ENCODE results near the gene USP44. TPM values are rescaled to one million over a fixed set of nuclear protein-coding genes. Genes with fewer than 3 reads are reported as not detected.

The USP44 gene
- total and polyA plus RNA-seq, 2 donors (not counting 3 experiments of a cell fraction or from before 2014, with no cell fraction given): 0.91 to 3.1 TPM

GRCh38 chr12:95509300-95509699 is 42.0 kb downstream of the USP44 start:
- Histone ChIP-seq H3K4me3 (replicated peaks in 1 of 3; ENCODE audit: insufficient read depth in 1 of 3, low read depth in 1 of 3, low read length in 3 of 3) (no peak overlapping the region), H3K9ac (replicated peaks; ENCODE audit: extremely low read depth, insufficient read depth, low read length) (no peak overlapping the region), H3K9me1 (replicated peaks; ENCODE audit: control insufficient read depth, extremely low read depth, insufficient read depth, low read length) (no peaks in the 10 kb centered on the region), H4K20me1 (replicated peaks; ENCODE audit: control insufficient read depth, extremely low read depth, insufficient read depth, low read length) (no peaks in the 10 kb centered on the region), H3K4me2 (ENCODE audit: insufficient read depth, low read length) (no peak overlapping the region), H3K27ac (ENCODE audit: insufficient read depth, low read depth, low read length) (no peak overlapping the region), H3K79me2 (ENCODE audit: control insufficient read depth, insufficient read depth, low read length) (no peaks in the 10 kb centered on the region), H3K36me3 (ENCODE audit: control insufficient read depth in 2 of 2, extremely low read depth in 1 of 2, insufficient read depth in 2 of 2, low read length in 2 of 2) (peaks cover 9 to 34% of the 10 kb centered on the region in 2 experiments), H3K27me3 (ENCODE audit: control insufficient read depth in 2 of 2, insufficient read depth in 2 of 2, low read length in 2 of 2) (no peaks in the 10 kb centered on the region), H3K4me1 (ENCODE audit: control insufficient read depth, extremely low read depth, insufficient read depth, low read length) (no peaks in the 10 kb centered on the region), H3K9me3 (replicated peaks; ENCODE audit: control insufficient read depth, insufficient read depth, low read length) (no peaks in the 10 kb centered on the region), H2AFZ (ENCODE audit: low read depth, low read length) (no peak overlapping the region)
- TF ChIP-seq MAX (IDR thresholded peaks at IDR 0.05; ENCODE audit: insufficient read depth, insufficient read length): no peak
- TF ChIP-seq CTCF (IDR thresholded peaks at IDR 0.05; ENCODE audit: extremely low read depth in 1 of 2, insufficient read depth in 1 of 2, low read depth in 1 of 2, low read length in 2 of 2): no peak
- no peak for TF ChIP-seq EZH2 (IDR thresholded peaks at IDR 0.05; ENCODE audit: borderline replicate concordance, low read depth, low read length, severe bottlenecking)
- TF ChIP-seq GATA2 (IDR thresholded peaks at IDR 0.05; ENCODE audit: insufficient read depth, insufficient read length, low read depth, low read length): no peak
- no peak for TF ChIP-seq JUN (IDR thresholded peaks at IDR 0.05; ENCODE audit: borderline replicate concordance, insufficient read depth, insufficient read length, low read depth)
- no peak for TF ChIP-seq FOS (IDR thresholded peaks at IDR 0.05; ENCODE audit: borderline replicate concordance, insufficient read depth, low read length)
- TF ChIP-seq MYC (IDR thresholded peaks at IDR 0.05; ENCODE audit: low read depth, low read length): no peak
- CTCF ChIA-PET: interaction anchor here (0.6 to 2.7 kb wide), 3 partner anchors 9 to 819 kb away, joined by 3 to 10 read pairs (median 4); no protein-coding TSS in a partner anchor
- intact Hi-C loops (cut with micrococcal nuclease) (no loop called here), dilution Hi-C loops (cut with MboI; ENCODE audit: extremely low pct_ligation_motif_present, low sequenced_read_pairs) (no loop called here)
- POLR2A ChIA-PET: interaction anchor here (0.7 kb wide), 1 partner anchor 35 kb away, joined by 3 read pairs; no protein-coding TSS in a partner anchor
- FAIRE-seq (no peak), DNase-seq (ENCODE audit: low read depth, low spot score) (no peak)
- BruUV-seq (replicated peaks): no TSS peak

Measured in endothelial cell of umbilical vein (primary cell).